PC-3 (cell line): ENCODE data around the gene PDZRN4.

ENCODE experiments used
- CTCF ChIP-seq: fragments of 300-600 bp; sonication (generic); conservative IDR thresholded peaks from 2 replicates; pipeline ENCODE4 v1.5.1; 2017; ENCODE audit warnings: antibody characterized with exemption, low read depth, mild to moderate bottlenecking, low read length
- EZH2 ChIP-seq: fragments of 300-600 bp; sonication (generic); IDR thresholded peaks from one replicate; pipeline ENCODE4 v1.6.1; 2017; ENCODE audit warnings: antibody characterized with exemption, mild to moderate bottlenecking, low read length; ENCODE audit not compliant: unreplicated experiment

- TF ChIP-seq EZH2 (no peak), CTCF (no peak)
Measured at GRCh38 chr12:41566703-41567102, 378.6 kb downstream of the PDZRN4 start.
